Stimulated activated CD8-positive, alpha-beta memory T cell treated with anti-CD3 and anti-CD28 coated beads, Interleukin-12 subunit alpha, Interleukin-12 subunit beta, amount 100 ng/mL, for 24 hours (primary cell): ENCODE data around the gene ASTL.

Source experiments
- DNase-seq: peaks from one replicate; pipeline ENCODE4 v3.0.0-alpha.2; 2020; ENCODE audit errors: extremely low read depth

The ASTL gene

DNA sequence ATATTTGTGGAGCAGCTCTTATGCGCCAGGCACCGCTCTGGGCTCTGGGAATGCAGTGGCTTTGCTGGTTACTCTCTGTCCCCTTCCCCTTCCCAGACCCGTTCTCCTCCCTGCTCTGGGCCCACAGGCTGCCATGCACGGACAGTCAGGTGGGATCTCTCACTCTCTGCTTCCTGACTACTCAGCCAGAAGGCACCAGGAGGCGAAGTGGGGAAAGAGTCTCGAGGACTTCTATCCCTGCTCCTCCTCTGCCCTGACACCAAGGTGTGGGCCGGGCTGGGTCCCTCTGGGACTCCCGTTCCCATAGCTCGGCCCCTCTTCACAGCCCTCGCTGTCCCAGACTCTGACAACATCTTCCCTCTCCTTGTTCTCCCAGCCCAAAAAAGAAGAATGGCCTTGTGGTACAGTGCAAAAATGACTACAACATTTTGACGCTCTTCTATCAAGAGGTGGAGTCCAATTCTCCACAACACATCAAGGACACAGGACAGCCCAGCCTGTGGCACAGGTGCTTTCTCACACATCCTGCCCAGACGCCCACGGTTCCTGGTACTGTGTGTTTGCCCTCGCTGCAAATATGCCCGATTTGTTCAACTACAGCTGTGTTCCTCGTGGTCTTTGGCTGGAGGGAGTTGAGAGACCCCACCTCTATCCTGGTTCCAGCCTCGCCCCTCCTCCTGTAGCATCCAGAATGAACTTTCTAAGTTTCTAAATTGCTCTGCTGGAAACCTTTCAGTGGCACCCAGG is 21.0 kb upstream of the ASTL start:
- no peak for DNase-seq

- DNase-seq: no peak
These were observed 20.2 kb upstream of the ASTL start for GRCh38 chr2:96158554-96158940.

DNA sequence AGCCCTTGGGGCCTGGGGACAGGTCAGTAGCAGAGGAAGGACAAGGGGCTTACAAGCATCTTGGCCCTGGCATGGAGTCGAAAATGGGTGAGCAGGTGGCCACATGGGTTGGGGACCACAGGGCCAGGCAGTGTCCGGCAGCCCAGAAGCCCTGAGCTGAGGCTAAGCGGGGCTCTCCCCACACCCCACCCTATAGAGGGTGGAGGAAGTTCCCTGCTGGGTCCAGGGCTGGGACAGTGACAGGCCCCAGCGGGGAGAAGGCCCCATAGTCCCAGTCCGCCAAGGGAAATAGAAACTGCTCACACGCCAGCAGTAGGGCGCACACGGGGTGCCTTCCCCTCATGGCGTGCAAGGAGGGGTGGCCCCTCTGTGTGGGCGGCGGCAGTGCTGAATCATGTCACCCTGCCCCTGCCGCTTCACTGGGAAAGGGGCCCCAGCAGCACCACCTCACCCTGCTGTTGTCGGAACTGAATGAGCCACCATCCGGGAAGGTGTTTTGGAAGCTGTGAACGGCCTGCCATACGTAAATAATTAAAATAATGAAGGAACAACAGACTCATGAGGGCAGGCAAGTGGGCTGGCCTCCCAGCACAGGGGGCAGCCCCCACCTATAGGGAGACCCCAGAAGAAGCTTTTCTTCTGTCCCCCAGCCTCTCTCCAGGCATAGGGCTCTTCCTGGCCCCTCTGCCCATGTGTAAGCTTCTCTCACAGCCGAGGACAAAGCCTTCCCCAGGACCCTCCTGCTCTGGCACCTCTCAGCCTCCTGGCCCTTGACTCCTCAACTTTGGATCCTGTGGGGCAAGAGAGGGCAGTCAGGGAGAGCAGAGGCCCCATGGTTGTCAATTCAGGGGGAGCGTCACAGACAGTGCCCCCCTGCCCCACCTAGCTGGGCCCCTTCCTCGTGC is 19.6 kb upstream of the ASTL start:
- peak; percentile 93 for DNase-seq

- no peak for DNase-seq
These were observed 18.8 kb upstream of the ASTL start for GRCh38 chr2:96156926-96157648.

GRCh38 chr2:96156011-96156820 is 17.9 kb upstream of the ASTL start:
- no peak for DNase-seq

DNA sequence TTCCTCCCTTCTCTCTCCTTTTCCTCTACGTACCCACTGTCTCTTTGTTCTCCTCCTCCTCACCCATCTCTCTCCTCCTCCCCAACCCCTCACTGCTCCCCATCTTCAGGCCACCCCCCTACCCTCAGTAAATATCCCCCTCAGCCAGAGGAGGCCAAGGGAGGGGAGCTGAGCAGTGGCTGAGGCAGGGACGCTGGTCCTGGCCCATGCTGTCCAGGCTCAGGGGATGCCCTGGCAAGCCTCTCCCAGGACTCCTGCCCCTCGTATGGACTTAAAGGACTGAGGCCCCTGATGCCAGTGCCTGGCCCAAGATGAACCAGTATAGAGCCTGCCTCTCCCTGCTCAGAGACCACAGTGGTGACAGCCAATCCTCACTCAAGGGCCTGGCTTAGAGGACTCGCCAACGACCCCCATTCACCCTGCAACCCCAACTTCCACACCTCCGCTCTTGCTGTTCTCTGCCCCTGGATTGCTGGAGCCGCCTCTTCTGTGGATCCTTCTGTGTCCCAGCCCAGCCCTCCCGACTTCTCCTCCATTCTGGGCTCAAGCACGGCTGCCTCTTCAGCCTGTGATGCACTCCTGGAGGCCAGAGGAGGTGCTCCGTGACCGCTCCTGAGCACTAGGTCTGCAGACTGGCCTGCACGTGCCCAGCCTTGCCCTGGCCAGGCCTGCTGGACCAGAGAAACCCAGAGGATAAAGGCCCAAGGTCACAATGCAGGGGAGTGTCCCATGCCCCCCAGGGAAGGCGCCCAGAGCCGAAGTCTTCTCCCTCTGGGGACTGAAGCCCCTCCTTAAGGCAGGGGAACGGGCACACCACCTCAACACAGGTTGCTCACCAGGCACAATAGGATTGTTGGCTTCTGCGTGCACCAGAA is 16.4 kb upstream of the ASTL start:
- no peak for DNase-seq

DNA sequence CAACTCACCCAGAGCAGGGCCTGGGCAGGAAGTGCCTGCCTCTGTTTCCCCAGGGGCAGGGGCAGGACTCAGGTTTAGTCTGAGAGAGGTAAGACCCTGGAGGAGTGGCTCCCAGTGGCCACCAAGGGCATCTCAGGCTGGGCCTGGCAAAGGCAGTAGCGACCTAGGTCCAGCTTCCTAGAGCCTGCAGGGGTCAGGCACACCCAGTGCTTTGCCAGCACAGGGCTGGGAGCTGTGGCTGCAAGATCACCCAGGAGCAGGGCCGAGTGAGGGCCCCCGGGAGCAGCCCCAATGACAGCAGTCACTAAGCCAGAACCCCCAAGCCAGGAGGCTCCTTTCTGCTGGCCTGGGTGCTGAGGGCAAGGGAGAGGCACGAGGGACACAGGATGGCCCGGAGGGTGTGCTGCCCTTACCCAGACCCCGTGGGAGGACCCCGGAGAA is 15.7 kb upstream of the ASTL start:
- DNase-seq: no peak

GRCh38 chr2:96153291-96153713 is 15.0 kb upstream of the ASTL start:
- DNase-seq: no peak

DNA sequence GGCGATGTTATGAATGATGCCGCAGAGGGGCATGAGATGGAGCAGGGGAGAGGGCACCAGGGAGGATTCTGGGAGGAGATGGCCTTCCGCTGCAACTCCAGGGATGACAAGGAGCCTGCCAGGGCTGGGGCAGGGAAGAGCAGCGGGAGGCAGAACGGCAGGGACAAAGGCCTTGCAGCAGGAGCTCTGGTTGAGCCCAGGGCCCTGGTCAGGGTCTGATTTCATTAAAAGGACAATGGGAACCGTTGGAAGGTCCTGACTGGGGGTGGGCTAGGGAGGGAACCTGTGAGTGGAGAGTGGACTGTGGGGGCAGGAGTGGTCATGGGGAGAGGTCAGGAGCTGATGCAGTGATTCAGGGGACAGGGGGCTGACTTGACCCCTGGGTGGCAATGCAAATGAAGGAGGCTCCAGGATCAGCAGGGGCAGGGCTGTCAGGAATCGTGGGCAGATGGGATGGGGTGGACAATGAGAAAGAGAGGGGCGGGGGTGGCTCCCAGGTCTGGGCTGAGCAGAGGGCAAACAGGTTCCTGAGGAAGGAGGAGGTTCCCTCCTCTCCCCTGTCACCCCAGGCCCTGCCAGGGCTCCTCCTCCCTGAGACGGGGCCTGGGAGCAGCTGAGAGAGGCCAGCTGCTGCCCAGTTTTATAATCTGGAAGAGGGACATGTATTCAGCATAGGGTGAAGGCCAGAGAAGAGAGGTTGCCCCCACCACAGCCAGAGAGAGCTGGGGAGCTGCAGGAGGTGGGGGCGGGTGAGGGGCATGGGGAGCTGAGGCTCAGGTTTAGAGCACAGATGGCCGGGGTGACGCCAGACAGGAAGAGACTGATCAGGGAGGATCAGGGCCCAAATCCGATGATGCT is 14.2 kb upstream of the ASTL start:
- DNase-seq: no peak

DNA sequence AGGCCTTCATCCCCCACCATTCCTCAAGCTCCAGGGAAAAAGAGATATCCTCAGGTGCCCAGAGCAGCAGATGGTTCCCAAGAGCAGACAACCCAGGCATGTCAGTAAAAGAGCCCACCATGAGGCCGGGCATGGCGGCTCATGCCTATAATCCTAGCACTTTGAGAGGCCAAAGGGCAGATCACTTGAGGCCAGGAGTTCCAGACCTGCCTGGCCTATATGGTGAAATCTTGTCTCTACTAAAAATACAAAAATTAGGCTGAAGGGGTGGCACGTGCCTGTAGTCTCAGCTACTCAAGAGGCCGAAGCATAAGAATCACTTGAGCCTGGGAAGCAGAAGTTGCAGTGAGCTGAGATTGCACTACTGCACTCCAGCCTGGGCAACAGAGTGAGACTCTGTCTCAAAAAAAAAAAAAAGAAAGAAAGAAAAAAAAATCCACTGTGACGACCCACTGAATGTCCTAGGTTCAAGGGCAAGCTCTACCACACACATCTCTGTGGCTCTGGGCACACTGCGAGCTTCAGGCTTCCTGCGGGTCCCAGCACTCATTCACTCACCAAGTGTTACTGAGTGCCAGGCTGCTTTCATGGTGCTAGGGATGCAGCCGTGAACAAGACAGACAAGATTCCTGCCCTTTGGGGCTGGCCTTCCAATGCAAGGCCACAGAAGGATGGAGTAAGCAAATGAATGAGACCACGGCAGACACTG is 13.4 kb upstream of the ASTL start:
- DNase-seq: no peak

- no peak for DNase-seq
These were observed 12.7 kb upstream of the ASTL start for GRCh38 chr2:96150791-96151594.

DNA sequence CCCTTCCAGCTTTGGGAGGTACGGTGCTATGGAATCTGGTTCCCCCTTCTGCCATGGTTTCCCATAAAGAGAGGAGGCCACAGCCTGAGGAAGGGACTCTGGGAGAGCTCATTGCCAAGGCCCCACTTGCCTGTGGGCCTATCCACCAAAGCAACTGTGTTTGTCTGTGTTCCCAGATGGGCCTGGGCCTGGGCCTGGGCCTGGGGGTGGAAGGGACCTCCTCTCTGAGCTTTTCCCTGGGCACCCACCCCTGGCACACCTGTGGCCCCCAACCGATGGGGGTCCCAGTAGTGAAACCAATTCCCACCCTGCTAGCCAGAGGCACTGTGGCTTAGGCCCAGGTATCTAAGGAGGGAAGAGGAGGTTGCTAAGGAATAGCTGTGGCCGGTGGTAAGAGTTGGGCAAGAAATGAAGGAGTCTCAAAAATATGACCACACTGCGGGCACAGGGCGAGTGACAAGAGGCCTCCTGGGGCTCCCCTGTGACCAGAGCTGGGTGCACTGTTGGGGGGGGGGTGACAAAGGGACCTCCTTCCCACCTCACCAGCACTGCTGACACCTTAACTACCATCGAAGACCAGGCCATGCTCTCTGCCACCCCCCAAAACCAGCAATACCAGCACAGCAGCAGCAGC is 11.8 kb upstream of the ASTL start:
- no peak for DNase-seq

DNA sequence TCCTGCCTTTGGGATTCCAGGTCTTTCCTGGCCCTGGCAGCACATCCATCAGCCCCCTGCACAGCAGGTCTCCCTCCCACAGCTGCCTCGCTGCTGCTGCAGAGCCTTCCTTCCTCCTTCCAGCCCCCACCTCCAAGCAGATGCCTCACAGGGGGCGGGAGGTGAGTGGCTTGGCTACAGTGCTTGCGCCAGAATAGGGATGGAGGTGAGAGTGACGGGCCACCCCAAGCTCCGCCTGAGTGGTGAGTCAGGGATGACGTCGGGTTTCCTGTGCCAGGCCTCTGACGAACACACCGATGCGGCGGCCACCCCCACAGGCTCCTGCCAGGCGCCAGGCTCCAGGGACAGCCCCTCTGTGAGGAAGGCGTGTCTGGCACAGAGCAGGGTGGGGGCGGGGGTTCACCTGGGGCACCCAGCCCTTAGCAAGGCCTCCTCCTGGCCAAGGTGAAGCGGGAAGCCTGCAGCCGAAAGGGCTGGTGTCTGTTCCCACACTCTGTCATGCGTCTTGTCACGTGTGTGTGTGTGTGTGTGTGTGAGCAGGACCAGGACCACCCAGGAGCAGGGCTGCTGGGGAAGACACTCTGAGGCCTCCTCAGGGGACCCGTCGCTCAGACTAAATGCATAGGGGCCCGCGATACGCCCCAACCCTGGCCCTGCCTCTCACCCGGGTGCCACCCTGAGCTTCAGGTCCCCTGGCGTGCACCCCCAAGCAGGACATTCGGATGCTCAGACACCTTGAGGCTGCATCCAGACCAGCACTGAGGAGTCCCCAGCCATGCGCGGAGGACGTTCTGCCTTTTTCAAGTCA is 10.3 kb upstream of the ASTL start:
- DNase-seq: peak; percentile 96

DNA sequence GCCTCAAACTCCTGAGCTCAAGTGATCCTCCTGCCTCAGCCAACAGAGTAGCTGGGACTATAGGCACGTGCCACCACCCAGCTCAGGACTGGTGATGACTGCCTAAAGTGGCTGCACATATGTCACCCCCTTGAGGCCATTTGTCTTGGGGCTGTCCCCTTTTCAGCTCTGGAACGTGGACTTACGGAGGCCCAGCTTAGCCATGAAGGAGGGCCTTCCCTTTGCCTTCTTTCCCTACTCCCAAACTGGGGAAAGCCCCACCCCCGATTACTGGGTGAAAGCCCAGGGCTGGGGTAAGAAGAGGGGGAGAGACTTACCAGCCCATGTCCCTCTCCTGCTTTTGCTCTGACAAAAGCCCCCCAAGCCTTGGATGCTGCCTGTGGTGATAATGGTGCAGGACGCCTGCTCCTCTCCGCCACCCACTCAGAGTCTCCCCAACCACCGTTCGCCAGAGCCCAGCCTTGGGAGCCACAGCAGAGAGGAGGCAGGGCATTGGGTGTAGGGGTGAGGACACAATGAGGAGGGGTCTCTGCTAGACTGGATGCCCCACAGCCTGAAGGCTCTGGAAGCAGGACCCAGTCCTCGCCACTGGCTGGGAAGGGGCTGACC is 9.4 kb upstream of the ASTL start:
- no peak for DNase-seq

DNA sequence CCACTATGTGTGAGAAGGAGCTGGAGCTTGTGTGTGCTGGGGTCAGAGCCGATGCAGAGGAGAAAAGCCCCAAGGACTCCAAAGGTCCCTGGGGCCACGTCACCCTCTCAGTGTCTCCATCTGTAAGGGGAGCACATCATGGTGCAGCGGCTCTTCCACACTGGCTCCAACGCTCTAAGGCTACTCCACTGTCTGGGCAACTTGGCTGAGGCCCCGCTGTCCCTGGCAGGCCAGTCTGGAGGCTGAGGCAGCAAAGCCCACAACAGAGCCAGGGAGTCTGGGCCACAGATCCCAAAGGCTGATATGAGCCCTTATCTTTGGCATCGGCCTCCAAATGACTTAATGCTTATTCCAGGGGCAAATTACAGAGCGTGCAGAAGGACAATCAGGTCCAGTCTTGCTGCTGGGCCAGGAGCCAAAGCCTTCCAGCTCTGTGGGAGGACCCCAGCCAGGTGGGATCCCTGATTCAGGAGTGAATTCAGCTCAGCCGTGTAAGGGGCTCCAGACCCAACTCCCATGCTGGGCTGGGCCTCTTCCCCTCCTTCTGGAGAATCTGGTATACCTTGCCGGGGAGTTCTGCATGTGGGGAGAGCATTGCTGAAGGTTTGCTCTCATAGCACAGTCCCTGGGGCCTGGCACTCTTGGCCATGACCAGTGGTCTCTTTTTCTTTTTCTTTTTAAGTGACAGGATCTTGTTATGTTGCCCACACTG is 8.7 kb upstream of the ASTL start:
- no peak for DNase-seq
